OCI-LY7 (cell line): ENCODE measurements around the gene TACC3. TPM values are rescaled to one million over a fixed set of nuclear protein-coding genes. Genes with fewer than 3 reads are reported as not detected.

Experiments
- BruUV-seq: library from RNA; stranded (reverse); fragments of 400-500 nt; replicated peaks from 2 replicates; lab custom pipeline; 2021; lab: Mats Ljungman, UMichigan
- CTCF ChIA-PET: fragments of 300-600 bp; sonication (Branson Sonifier 250); formaldehyde crosslinking; loops from one replicate; lab custom pipeline; 2022; ENCODE audit warnings: antibody characterized with exemption; ENCODE audit not compliant: unreplicated experiment; lab: Charles Lee
- POLR2A ChIA-PET: fragments of 300-600 bp; sonication (Branson Sonifier 250); formaldehyde crosslinking; loops from one replicate; lab custom pipeline; 2022; ENCODE audit warnings: antibody characterized with exemption; lab: Charles Lee
- DNase-seq: peaks from one replicate; pipeline ENCODE4 v3.0.0-alpha.2; 2015; ENCODE audit warnings: low spot score
- H2AFZ ChIP-seq: fragments of 200-600 bp; sonication (generic), shearing (Covaris generic); 2 replicates; pipeline ENCODE4 v1.6.1; 2014; ENCODE audit warnings: mild to moderate bottlenecking, antibody characterized with exemption, low read length, moderate library complexity
- H3K27ac ChIP-seq: fragments of 200-600 bp; sonication (generic); 2 replicates; pipeline ENCODE4 v1.5.1; 2014; ENCODE audit warnings: mixed run types, low read depth, mild to moderate bottlenecking, moderate library complexity, low read length, inconsistent platforms; ENCODE audit not compliant: poor library complexity, severe bottlenecking
- H3K36me3 ChIP-seq: fragments of 200-600 bp; sonication (generic); 2 replicates; pipeline ENCODE4 v1.6.1; 2014; ENCODE audit warnings: mild to moderate bottlenecking, antibody characterized with exemption, low read length, moderate library complexity, mixed read lengths; ENCODE audit not compliant: insufficient read depth
- H3K4me1 ChIP-seq: fragments of 200-600 bp; sonication (generic); 2 replicates; pipeline ENCODE4 v1.5.1; 2014; ENCODE audit warnings: mild to moderate bottlenecking, low read length; ENCODE audit not compliant: insufficient read depth, poor library complexity, severe bottlenecking
- H3K4me2 ChIP-seq: fragments of 200-600 bp; sonication (generic); 2 replicates; pipeline ENCODE4 v1.6.1; 2014; ENCODE audit warnings: mild to moderate bottlenecking, low read length
- H3K4me3 ChIP-seq: fragments of 200-600 bp; sonication (generic); 2 replicates; pipeline ENCODE4 v1.5.1; 2014; ENCODE audit warnings: mild to moderate bottlenecking, low read depth, low read length; ENCODE audit not compliant: poor library complexity, severe bottlenecking
- H3K79me2 ChIP-seq: fragments of 200-600 bp; sonication (generic); 2 replicates; pipeline ENCODE4 v1.6.1; 2016; ENCODE audit warnings: low read depth, mild to moderate bottlenecking, low read length, moderate library complexity, mixed read lengths; ENCODE audit not compliant: insufficient read depth
- H3K9me2 ChIP-seq: fragments of 200-600 bp; sonication (generic); 2 replicates; pipeline ENCODE4 v1.6.1; 2016; ENCODE audit warnings: mild to moderate bottlenecking, low read length, mixed read lengths; ENCODE audit not compliant: insufficient read depth
- H3K9me3 ChIP-seq: fragments of 200-600 bp; sonication (generic); 2 replicates; pipeline ENCODE4 v1.6.1; 2014; ENCODE audit warnings: mild to moderate bottlenecking, mixed run types, low read length, mixed read lengths
- H4K20me1 ChIP-seq: fragments of 200-600 bp; sonication (generic); 2 replicates; pipeline ENCODE4 v1.6.1; 2014; ENCODE audit warnings: mild to moderate bottlenecking, antibody characterized with exemption, low read length, moderate library complexity, mixed read lengths; ENCODE audit not compliant: insufficient read depth
- EZH2phosphoT487 ChIP-seq: fragments of 200-600 bp; sonication (generic); IDR thresholded peaks from 2 replicates; pipeline ENCODE4 v1.6.1; 2018; ENCODE audit warnings: low read depth, borderline replicate concordance, mild to moderate bottlenecking, mixed run types, antibody characterized with exemption, low read length, moderate library complexity, mixed read lengths
- intact Hi-C: fragments of 100-400 bp; cut with micrococcal nuclease; formaldehyde crosslinking; loops from one replicate; pipeline ENCODE4 v1.10.0; 2022; ENCODE audit not compliant: unreplicated experiment
- total RNA-seq, 2 experiments: library from RNA; depleted of rRNA in 1 of 2; stranded (reverse); fragments of >200 nt in 1 of 2; shearing (Covaris generic) in 1 of 2; gene quantifications; 2 replicates each; pipeline ENCODE4 v1.2.3, GENCODE V29; 2014 to 2022
- TF ChIP-seq, protein P1 (sequence below): fragments of 200-600 bp; sonication (generic); conservative IDR thresholded peaks from 2 replicates; pipeline ENCODE4 v1.5.1; 2014; ENCODE audit warnings: mild to moderate bottlenecking, antibody characterized with exemption, low read length, moderate library complexity, mixed read lengths

The TACC3 gene
- total RNA-seq, 2 experiments from 2014 or later: 100 to 257 TPM

DNA sequence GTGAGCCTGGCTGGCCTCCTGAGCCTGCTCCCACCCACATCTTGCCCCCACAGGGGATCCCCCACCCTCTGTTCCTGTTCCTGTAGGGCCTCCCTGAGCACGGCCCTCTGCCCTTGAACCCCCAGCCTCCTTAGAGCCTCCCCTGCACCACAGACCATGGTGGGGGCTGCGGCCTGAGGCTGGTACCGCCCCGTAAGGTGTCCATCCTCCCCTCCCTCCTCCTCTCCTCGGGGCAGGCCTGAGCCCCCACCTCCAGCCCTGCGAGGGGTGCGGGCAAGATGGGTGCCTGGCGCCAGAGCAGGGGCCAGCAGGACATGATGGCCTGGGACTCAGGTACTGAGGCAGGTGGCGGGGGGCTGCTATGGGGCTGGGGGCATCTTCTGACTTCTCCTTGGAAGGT, 43.3 kb downstream of the TACC3 start:
- Histone ChIP-seq H3K79me2 (no peaks in the 10 kb centered on the region), H3K27ac (no peak overlapping the region), H3K4me2 (no peak overlapping the region), H3K4me3 (no peak overlapping the region), H3K4me1 (peaks cover 5% of the 10 kb centered on the region), H3K36me3 (no peaks in the 10 kb centered on the region), H3K9me2 (no peaks in the 10 kb centered on the region), H2AFZ (no peak overlapping the region), H4K20me1 (no peaks in the 10 kb centered on the region), H3K9me3 (no peaks in the 10 kb centered on the region)
- ChIA-PET CTCF (no interaction called here), POLR2A (no interaction called here)
- no TSS peak for BruUV-seq
- no peak for DNase-seq
- intact Hi-C loops: loop anchor here (5.0 kb wide), 1 partner anchor 48 kb away; no protein-coding TSS in a partner anchor
- TF ChIP-seq EZH2phosphoT487: no peak
- TF ChIP-seq, protein P1, sequence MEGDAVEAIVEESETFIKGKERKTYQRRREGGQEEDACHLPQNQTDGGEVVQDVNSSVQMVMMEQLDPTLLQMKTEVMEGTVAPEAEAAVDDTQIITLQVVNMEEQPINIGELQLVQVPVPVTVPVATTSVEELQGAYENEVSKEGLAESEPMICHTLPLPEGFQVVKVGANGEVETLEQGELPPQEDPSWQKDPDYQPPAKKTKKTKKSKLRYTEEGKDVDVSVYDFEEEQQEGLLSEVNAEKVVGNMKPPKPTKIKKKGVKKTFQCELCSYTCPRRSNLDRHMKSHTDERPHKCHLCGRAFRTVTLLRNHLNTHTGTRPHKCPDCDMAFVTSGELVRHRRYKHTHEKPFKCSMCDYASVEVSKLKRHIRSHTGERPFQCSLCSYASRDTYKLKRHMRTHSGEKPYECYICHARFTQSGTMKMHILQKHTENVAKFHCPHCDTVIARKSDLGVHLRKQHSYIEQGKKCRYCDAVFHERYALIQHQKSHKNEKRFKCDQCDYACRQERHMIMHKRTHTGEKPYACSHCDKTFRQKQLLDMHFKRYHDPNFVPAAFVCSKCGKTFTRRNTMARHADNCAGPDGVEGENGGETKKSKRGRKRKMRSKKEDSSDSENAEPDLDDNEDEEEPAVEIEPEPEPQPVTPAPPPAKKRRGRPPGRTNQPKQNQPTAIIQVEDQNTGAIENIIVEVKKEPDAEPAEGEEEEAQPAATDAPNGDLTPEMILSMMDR: no peak

DNA sequence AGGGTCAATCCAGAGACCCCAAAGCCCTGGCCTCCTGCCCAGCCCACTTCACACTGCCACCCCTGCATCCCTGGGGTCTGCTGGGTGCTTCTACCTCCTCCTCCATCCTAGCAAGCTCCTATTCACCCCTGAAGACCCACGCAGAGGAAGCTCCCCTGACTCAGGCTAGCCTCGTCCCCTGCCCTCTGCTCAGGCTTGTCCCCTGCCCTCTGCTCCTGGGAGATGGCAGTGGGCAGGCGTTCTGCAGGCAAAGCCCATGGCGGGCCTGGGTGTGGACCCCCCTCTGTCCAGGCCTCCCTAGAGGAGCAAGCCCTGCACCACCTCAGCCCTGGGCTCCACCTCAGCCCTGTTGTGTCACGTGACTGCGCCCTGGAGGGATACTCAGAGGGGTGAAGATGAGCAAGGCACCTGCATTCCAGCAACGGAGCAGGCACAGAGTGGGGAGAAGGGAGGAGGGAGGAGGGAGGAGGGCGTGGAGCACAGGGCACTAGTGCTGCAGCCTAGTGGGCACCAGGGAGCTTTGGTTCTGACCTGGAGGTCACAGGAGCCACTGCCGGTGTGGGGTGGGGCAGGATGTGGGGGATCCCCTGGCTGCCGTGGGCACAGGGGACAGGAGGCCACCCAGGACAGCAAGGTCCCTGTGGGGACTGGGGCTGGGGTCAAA, 44.2 kb downstream of the TACC3 start:
- H3K4me2 ChIP-seq: no peak overlapping the region
- BruUV-seq: no TSS peak

More for the DNA sequence above, 44.2 kb downstream of the TACC3 start:
- H3K79me2 ChIP-seq: no peaks in the 10 kb centered on the region
- ChIA-PET CTCF (no interaction called here), POLR2A (no interaction called here)
- H3K36me3 ChIP-seq: no peaks in the 10 kb centered on the region
- H3K27ac ChIP-seq: no peak overlapping the region
- H3K9me3 ChIP-seq: no peaks in the 10 kb centered on the region
- intact Hi-C loops: no loop called here
- no peaks in the 10 kb centered on the region for H3K9me2 ChIP-seq
- H4K20me1 ChIP-seq: no peaks in the 10 kb centered on the region
- H3K4me3 ChIP-seq: no peak overlapping the region
- DNase-seq: no peak
- no peak for TF ChIP-seq EZH2phosphoT487
- TF ChIP-seq, protein P1: no peak
- peaks cover 5% of the 10 kb centered on the region for H3K4me1 ChIP-seq
- no peak overlapping the region for H2AFZ ChIP-seq
